DOHH2 (cell line): ENCODE measurements around the gene TNPO3.

Source experiments
- CTCF ChIP-seq: fragments of 200-600 bp; sonication (generic); IDR thresholded peaks from one replicate; pipeline ENCODE4 v1.5.1; 2014; ENCODE audit warnings: antibody characterized with exemption, mild to moderate bottlenecking, low read depth, low read length; ENCODE audit not compliant: poor library complexity, severe bottlenecking
- EZH2phosphoT487 ChIP-seq: fragments of 200-600 bp; sonication (generic); IDR thresholded peaks from 2 replicates; pipeline ENCODE4 v1.6.1; 2017; ENCODE audit warnings: borderline replicate concordance, mild to moderate bottlenecking, antibody characterized with exemption, low read length, moderate library complexity, mixed read lengths

DNA sequence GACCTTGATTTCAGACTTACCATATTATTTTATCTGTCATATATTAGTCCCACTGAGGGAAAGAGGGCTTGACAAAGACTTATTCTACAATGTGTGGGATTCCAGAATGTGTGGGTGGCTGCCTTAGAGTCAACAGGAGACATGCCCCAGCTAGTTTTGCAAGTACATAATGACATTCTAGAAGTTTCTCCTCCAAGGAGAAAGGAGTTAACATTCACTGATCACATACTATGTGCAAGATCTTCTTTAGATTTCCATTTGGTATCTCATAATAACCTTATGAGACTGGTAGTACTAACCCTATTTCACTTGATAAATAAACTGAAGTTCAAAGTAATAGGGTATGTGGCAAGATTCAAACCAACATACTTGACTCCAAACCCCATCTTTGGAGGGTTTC lies 92.0 kb downstream of the TNPO3 start:
- no peak for TF ChIP-seq CTCF
- no peak for TF ChIP-seq EZH2phosphoT487
